Progenitor cell of endocrine pancreas (in vitro differentiated cells): ENCODE results near the gene GSK3B. TPM values are rescaled to one million over a fixed set of nuclear protein-coding genes. Genes with fewer than 3 reads are reported as not detected.
"Not testable (repeated sequence)": the region's sequence is repeated elsewhere in the genome, so short reads cannot be mapped to it uniquely, and the experiment has no call there.

Source experiments
- DNase-seq: peaks from one replicate; pipeline ENCODE4 v3.0.0; 2021; ENCODE audit warnings: low spot score; ENCODE audit not compliant: unreplicated experiment
- H3K27ac Mint-ChIP-seq: 2 replicates; pipeline ENCODE4 v1.8.0; 2021; ENCODE audit warnings: mild to moderate bottlenecking, moderate library complexity, mixed read lengths
- H3K27me3 Mint-ChIP-seq: 2 replicates; pipeline ENCODE4 v1.8.0; 2021; ENCODE audit warnings: mixed read lengths
- H3K36me3 Mint-ChIP-seq: 2 replicates; pipeline ENCODE4 v1.8.0; 2022; ENCODE audit warnings: mixed read lengths; ENCODE audit not compliant: insufficient read depth
- H3K4me1 Mint-ChIP-seq: 2 replicates; pipeline ENCODE4 v1.8.0; 2021; ENCODE audit warnings: low read depth, mixed read lengths
- H3K4me3 Mint-ChIP-seq: 2 replicates; pipeline ENCODE4 v1.8.0; 2021; ENCODE audit warnings: low read depth, mild to moderate bottlenecking, moderate library complexity, mixed read lengths
- H3K9me3 Mint-ChIP-seq: 2 replicates; pipeline ENCODE4 v1.8.0; 2021; ENCODE audit warnings: low read depth, mixed read lengths
- total RNA-seq: library from RNA; stranded (reverse); gene quantifications from 2 replicates; pipeline ENCODE4 v1.2.1, GENCODE V29; 2021
- TF ChIP-seq, protein P1 (sequence below): fragments of 200-600 bp; sonication (generic); IDR thresholded peaks from one replicate; pipeline ENCODE4 v1.5.0; 2021; ENCODE audit warnings: antibody characterized with exemption, mild to moderate bottlenecking; ENCODE audit not compliant: unreplicated experiment

The GSK3B gene
- total RNA-seq, 1 donor from 2014 or later = 80.0 TPM

DNA sequence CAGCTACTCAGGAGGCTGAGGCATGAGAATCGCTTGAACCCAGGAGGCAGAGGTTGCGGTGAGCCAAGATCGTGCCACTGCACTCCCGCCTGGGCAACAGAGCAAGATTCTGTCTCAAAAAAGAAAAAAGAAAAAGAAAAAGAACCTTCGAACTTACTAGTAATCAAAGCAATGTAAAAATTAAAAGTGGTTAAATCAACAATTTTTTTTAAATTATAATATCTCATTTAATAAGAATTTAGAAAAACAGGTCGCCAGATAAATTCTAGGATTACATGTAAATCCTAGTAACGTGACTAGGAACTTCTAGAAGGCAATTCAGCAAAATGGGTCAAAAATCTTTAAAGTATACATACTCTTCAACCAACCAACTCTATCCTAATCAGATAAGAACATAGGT lies 37.2 kb downstream of the GSK3B start:
- Mint-ChIP-seq H3K27ac (no peak overlapping the region), H3K27me3 (no peaks in the 10 kb centered on the region), H3K36me3 (peaks cover 19% of the 10 kb centered on the region), H3K4me1 (peaks cover 15% of the 10 kb centered on the region), H3K4me3 (no peak overlapping the region), H3K9me3 (peaks cover 15% of the 10 kb centered on the region)
- TF ChIP-seq, protein P1, sequence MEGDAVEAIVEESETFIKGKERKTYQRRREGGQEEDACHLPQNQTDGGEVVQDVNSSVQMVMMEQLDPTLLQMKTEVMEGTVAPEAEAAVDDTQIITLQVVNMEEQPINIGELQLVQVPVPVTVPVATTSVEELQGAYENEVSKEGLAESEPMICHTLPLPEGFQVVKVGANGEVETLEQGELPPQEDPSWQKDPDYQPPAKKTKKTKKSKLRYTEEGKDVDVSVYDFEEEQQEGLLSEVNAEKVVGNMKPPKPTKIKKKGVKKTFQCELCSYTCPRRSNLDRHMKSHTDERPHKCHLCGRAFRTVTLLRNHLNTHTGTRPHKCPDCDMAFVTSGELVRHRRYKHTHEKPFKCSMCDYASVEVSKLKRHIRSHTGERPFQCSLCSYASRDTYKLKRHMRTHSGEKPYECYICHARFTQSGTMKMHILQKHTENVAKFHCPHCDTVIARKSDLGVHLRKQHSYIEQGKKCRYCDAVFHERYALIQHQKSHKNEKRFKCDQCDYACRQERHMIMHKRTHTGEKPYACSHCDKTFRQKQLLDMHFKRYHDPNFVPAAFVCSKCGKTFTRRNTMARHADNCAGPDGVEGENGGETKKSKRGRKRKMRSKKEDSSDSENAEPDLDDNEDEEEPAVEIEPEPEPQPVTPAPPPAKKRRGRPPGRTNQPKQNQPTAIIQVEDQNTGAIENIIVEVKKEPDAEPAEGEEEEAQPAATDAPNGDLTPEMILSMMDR = no peak
- DNase-seq = no peak

DNA sequence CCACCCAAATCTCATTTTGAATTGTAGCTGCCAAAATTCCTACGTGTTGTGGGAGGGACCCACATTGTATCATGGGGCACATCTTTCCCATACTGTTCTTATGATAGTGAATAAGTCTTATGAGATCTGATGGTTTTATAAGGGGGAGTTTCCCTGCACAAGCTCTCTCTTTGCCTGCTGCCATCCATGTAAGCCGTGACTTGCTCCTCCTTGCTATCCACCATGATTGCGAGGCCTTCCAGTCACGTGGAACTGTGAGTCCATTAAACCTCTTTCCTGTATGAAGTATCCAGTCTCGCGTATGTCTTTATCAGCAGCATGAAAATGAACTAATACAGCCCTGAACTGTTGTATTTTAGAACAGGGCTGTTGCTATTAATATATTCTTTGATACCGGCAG lies 40.6 kb downstream of the GSK3B start:
- H3K27ac Mint-ChIP-seq, H3K4me3 Mint-ChIP-seq, H3K27me3 Mint-ChIP-seq, DNase-seq: not testable (repeated sequence)
- Mint-ChIP-seq H3K4me1 (peaks cover 14% of the 10 kb centered on the region), H3K9me3 (peaks cover 15% of the 10 kb centered on the region), H3K36me3 (peaks cover 22% of the 10 kb centered on the region)

DNA sequence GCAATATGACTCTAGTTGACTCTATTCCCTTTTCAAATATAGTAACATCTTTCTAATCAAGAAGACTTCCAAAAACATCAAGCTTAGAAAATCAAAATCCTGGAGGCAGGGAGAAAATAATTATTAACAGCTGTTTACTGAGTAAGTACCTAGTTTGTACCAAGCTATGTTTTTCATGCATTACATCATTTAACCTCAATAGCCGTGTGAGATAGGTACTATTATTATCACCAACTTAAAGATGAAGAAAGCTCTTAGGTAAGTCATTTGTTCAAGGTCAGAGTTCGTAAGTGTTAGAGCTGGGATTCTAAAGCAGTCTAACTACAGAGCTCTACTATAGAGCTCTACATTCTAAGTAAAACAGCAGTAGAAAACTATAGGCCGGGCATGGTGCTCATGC lies 41.6 kb downstream of the GSK3B start:
- Mint-ChIP-seq H3K27me3 (no peaks in the 10 kb centered on the region), H3K4me1 (peaks cover 16% of the 10 kb centered on the region), H3K4me3 (no peak overlapping the region), H3K9me3 (peaks cover 15% of the 10 kb centered on the region), H3K36me3 (peaks cover 24% of the 10 kb centered on the region), H3K27ac (no peak overlapping the region)
- DNase-seq = no peak
- TF ChIP-seq, protein P1 = no peak

DNA sequence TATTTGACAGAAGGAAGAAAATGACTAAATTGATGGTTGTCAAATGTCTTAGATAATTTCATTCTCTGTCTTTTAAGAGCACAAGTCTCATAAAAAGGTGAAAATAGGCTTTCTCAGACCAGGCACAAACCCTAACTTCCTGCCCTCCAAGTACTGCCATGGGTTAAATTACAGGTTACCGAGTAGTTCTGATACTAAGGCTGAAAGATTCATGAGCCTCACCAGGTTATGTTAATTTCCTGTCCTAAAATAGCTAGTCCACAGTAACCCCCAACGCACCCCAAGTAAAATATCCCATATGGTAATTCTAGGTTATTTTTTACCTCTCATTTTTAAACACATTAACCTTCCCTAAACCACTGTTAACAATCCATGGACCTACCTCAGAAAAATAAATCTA lies 42.0 kb downstream of the GSK3B start:
- TF ChIP-seq, protein P1 = no peak

DNA sequence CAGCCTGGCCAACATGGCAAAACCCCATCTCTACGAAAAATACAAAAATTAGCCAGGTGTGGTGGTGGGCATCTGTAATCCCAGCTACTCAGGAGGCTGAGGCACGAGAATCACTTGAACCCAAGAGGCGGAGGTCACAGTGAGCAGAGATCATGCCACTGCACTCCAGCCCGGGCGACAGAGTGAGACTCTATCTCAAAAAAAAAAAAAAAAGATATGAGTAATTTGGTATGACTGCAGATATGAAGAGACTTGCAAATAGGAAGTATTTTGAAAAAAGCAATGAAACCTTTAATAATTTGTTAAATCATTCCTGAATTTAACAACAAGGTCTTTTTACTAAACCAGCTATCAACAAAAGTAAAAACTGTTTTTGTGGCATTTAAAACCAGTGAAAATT lies 42.7 kb downstream of the GSK3B start:
- Mint-ChIP-seq H3K4me1 (peaks cover 16% of the 10 kb centered on the region), H3K9me3 (peaks cover 24% of the 10 kb centered on the region), H3K36me3 (peaks cover 31% of the 10 kb centered on the region)
- DNase-seq, H3K4me3 Mint-ChIP-seq, H3K27ac Mint-ChIP-seq, H3K27me3 Mint-ChIP-seq: not testable (repeated sequence)

More for the DNA sequence above, 42.0 kb downstream of the GSK3B start:
- peaks cover 19% of the 10 kb centered on the region for H3K9me3 Mint-ChIP-seq
- no peak overlapping the region for H3K27ac Mint-ChIP-seq
- peaks cover 16% of the 10 kb centered on the region for H3K4me1 Mint-ChIP-seq
- peaks cover 26% of the 10 kb centered on the region for H3K36me3 Mint-ChIP-seq
- no peak for DNase-seq
- H3K27me3 Mint-ChIP-seq = no peaks in the 10 kb centered on the region
- no peak overlapping the region for H3K4me3 Mint-ChIP-seq

DNA sequence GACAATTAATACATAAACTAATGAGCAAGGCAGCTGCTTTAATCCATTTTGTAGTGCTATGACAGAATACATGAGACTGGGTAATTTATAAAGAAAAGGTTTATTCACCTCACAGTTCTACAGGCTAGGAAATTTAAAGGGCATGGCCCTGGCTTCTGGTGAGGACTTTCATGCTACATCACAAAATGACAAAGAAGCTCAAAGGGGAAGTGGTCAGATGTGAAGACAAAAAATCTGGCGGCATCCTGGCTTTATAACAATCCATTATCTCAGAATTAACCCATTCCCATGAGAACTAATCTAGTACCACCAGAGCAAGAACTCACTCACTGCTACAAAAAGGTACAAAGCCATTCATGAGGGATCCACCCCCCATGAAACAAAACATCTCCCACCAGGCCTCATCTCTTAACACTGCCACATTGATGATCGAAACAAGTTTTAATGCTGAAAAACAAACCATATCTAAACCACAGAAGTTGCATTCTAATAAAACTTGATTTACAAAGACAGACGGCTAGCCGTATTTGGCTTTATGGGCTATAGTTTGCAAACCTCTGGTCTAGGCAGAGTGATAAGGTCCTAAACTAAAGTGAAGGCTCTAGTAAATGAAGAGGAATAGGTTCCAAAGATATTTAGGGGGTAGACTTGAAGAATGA lies 44.2 kb downstream of the GSK3B start:
- H3K27me3 Mint-ChIP-seq = no peaks in the 10 kb centered on the region
- TF ChIP-seq, protein P1 = no peak
- H3K4me3 Mint-ChIP-seq = no peak overlapping the region
- no peak for DNase-seq
- H3K27ac Mint-ChIP-seq = no peak overlapping the region
- peaks cover 31% of the 10 kb centered on the region for H3K9me3 Mint-ChIP-seq
- H3K4me1 Mint-ChIP-seq = peaks cover 16% of the 10 kb centered on the region
- peaks cover 38% of the 10 kb centered on the region for H3K36me3 Mint-ChIP-seq
